SK-N-SH treated with all-trans-retinoic acid at 6 μM for 48 hours (cell line): ENCODE results near the gene KAT6B.

Experiments
- ATAC-seq: fragments of 200-7000 bp; cut with Tn5 transposase; 3 replicates; pipeline ENCODE4 v1.9.1; 2020; ENCODE audit warnings: mild to moderate bottlenecking, moderate library complexity
- BACH2 ChIP-seq: fragments of 250-450 bp; sonication (Bioruptor Pico); IDR thresholded peaks from 2 replicates; pipeline ENCODE4 v1.9.0; 2021; ENCODE audit warnings: mild to moderate bottlenecking, borderline replicate concordance
- CSRNP3 ChIP-seq: fragments of 250-450 bp; sonication (Bioruptor Pico); IDR thresholded peaks from 2 replicates; pipeline ENCODE4 v1.5.1; 2021; ENCODE audit warnings: mild to moderate bottlenecking, moderate library complexity
- ESRRG ChIP-seq: fragments of 250-450 bp; sonication (Bioruptor Pico); IDR thresholded peaks from 2 replicates; pipeline ENCODE4 v1.6.1; 2021; ENCODE audit warnings: mild to moderate bottlenecking
- GLIS3 ChIP-seq: fragments of 250-450 bp; sonication (Bioruptor Pico); IDR thresholded peaks from 2 replicates; pipeline ENCODE4 v1.5.0; 2020; ENCODE audit warnings: mild to moderate bottlenecking, moderate library complexity
- ISL1 ChIP-seq: fragments of 250-450 bp; sonication (Bioruptor Pico); IDR thresholded peaks from 2 replicates; pipeline ENCODE4 v2.1.2; 2022; ENCODE audit warnings: mild to moderate bottlenecking, moderate library complexity
- OSR1 ChIP-seq: fragments of 250-450 bp; sonication (Bioruptor Pico); IDR thresholded peaks from 2 replicates; pipeline ENCODE4 v1.8.0; 2022; ENCODE audit warnings: moderate library complexity, mild to moderate bottlenecking, inconsistent platforms
- PATZ1 ChIP-seq: fragments of 250-450 bp; sonication (Bioruptor Pico); IDR thresholded peaks from 2 replicates; pipeline ENCODE4 v1.8.0; 2020; ENCODE audit warnings: mild to moderate bottlenecking, moderate library complexity, borderline replicate concordance
- POU6F1 ChIP-seq: fragments of 250-450 bp; sonication (Bioruptor Pico); IDR thresholded peaks from 2 replicates; pipeline ENCODE4 v1.8.0; 2021; ENCODE audit warnings: low read depth, mild to moderate bottlenecking, moderate library complexity, borderline replicate concordance
- PPARA ChIP-seq: fragments of 250-450 bp; sonication (Bioruptor Pico); IDR thresholded peaks from 2 replicates; pipeline ENCODE4 v1.5.0; 2020; ENCODE audit warnings: mild to moderate bottlenecking, borderline replicate concordance
- RARB ChIP-seq: fragments of 250-450 bp; sonication (Bioruptor Pico); IDR thresholded peaks from 2 replicates; pipeline ENCODE4 v1.8.0; 2021; ENCODE audit warnings: mild to moderate bottlenecking, moderate library complexity
- TCF4 ChIP-seq: fragments of 250-450 bp; sonication (Bioruptor Pico); IDR thresholded peaks from 2 replicates; pipeline ENCODE4 v1.8.0; 2021; ENCODE audit warnings: mild to moderate bottlenecking, moderate library complexity, borderline replicate concordance
- TOX ChIP-seq: fragments of 250-450 bp; sonication (Bioruptor Pico); IDR thresholded peaks from 2 replicates; pipeline ENCODE4 v1.8.0; 2021; ENCODE audit warnings: mild to moderate bottlenecking, moderate library complexity, borderline replicate concordance
- TSHZ2 ChIP-seq: fragments of 250-450 bp; sonication (Bioruptor Pico); IDR thresholded peaks from 2 replicates; pipeline ENCODE4 v1.5.0; 2020; ENCODE audit warnings: mild to moderate bottlenecking, moderate library complexity
- ZC3H10 ChIP-seq: fragments of 250-450 bp; sonication (Bioruptor Pico); IDR thresholded peaks from 2 replicates; pipeline ENCODE4 v1.5.1; 2021; ENCODE audit warnings: mild to moderate bottlenecking, moderate library complexity
- ZFP3 ChIP-seq: fragments of 250-450 bp; sonication (Bioruptor Pico); IDR thresholded peaks from 2 replicates; pipeline ENCODE4 v1.5.0; 2020; ENCODE audit warnings: mild to moderate bottlenecking, moderate library complexity
- ZFP30 ChIP-seq: fragments of 450-650 bp; formaldehyde crosslinking; IDR thresholded peaks from 2 replicates; pipeline ENCODE4 v1.5.0; 2022; ENCODE audit warnings: mild to moderate bottlenecking, moderate library complexity
- ZNF70 ChIP-seq: fragments of 450-650 bp; formaldehyde crosslinking; IDR thresholded peaks from 2 replicates; pipeline ENCODE4 v1.5.0; 2020; ENCODE audit warnings: mild to moderate bottlenecking, moderate library complexity

KAT6B gene

GRCh38 chr10:74810087-74810486 is 16.3 kb upstream of the KAT6B start:
- TF ChIP-seq ZC3H10 (CRISPR knock-in tag), result no peak
- TF ChIP-seq POU6F1 (CRISPR knock-in tag), result no peak
- TF ChIP-seq CSRNP3, result no peak
- TF ChIP-seq OSR1 (CRISPR knock-in tag), result no peak
- TF ChIP-seq PPARA (CRISPR knock-in tag), result no peak
- no peak for TF ChIP-seq PATZ1
- no peak for TF ChIP-seq RARB (CRISPR knock-in tag)
- TF ChIP-seq ZNF70 (CRISPR knock-in tag), result no peak
- ATAC-seq, result no peak

- no peak for ATAC-seq
- TF ChIP-seq TCF4 (CRISPR knock-in tag) (no peak), BACH2 (CRISPR knock-in tag) (no peak), GLIS3 (CRISPR knock-in tag) (no peak), RARB (CRISPR knock-in tag) (no peak), TOX (CRISPR knock-in tag) (no peak), CSRNP3 (no peak), POU6F1 (CRISPR knock-in tag) (no peak), ZC3H10 (CRISPR knock-in tag) (no peak), ZFP30 (CRISPR knock-in tag) (no peak), OSR1 (CRISPR knock-in tag) (no peak), TSHZ2 (CRISPR knock-in tag) (no peak), ISL1 (CRISPR knock-in tag) (no peak), PATZ1 (no peak), ESRRG (no peak), ZFP3 (CRISPR knock-in tag) (no peak)
Measured at GRCh38 chr10:74813381-74814259, 12.8 kb upstream of the KAT6B start.
